Measurements from ENCODE around the gene MINDY4.

DNA sequence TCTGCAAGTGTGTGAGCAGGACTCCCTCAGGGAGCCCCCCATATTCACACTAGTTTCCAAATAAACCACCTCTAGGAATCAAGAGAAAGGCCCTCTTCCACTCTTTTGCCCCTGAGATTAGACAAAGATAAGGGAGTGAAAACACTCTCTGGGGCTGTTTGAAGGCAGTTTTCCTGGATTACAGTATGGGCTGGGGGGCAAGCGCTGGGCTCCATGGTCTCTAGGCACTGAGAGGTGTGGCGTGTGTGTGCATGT, 141.4 kb downstream of the MINDY4 start:
- TF ChIP-seq, protein P1, sequence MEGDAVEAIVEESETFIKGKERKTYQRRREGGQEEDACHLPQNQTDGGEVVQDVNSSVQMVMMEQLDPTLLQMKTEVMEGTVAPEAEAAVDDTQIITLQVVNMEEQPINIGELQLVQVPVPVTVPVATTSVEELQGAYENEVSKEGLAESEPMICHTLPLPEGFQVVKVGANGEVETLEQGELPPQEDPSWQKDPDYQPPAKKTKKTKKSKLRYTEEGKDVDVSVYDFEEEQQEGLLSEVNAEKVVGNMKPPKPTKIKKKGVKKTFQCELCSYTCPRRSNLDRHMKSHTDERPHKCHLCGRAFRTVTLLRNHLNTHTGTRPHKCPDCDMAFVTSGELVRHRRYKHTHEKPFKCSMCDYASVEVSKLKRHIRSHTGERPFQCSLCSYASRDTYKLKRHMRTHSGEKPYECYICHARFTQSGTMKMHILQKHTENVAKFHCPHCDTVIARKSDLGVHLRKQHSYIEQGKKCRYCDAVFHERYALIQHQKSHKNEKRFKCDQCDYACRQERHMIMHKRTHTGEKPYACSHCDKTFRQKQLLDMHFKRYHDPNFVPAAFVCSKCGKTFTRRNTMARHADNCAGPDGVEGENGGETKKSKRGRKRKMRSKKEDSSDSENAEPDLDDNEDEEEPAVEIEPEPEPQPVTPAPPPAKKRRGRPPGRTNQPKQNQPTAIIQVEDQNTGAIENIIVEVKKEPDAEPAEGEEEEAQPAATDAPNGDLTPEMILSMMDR (IDR thresholded peaks at IDR 0.05; ENCODE audit: insufficient read depth, low read depth, low read length): no peak
- no peak for TF ChIP-seq EZH2 (IDR thresholded peaks at IDR 0.05; ENCODE audit: insufficient read depth, low read length)
